ENCODE results near the gene TMC3. TPM values are rescaled to one million over a fixed set of nuclear protein-coding genes. Genes with fewer than 3 reads are reported as not detected.
A peak's percentile ranks its signal among the peaks of the same experiment; 100 is the strongest.

TMC3 gene
- total and polyA plus RNA-seq, 10 of the 15 experiments (the other 5 are each of a cell fraction or from before 2014, with no cell fraction given) = 0.03 to 0.04 (median 0.04) TPM; not detected in 7

GRCh38 chr15:81303244-81304225 lies 70.5 kb downstream of the TMC3 start:
- RAD21 ChIA-PET (ENCODE audit: unreplicated experiment) = interaction anchor here (0.9 to 5.6 kb wide), 5 partner anchors 8 to 24 kb away, joined by 6 to 83 read pairs (median 14); no protein-coding TSS in a partner anchor
- no peak for ATAC-seq
- CTCF ChIA-PET = interaction anchor here (0.6 to 4.8 kb wide), 11 partner anchors 8 to 303 kb away, joined by 3 to 50 read pairs (median 4); partner anchors contain the start of gene TLNRD1
- FAIRE-seq = no peak
- DNase-seq (ENCODE audit: low read depth, low spot score) = no peak
- Histone ChIP-seq H3K36me3 (ENCODE audit: control insufficient read depth in 2 of 2, insufficient read depth in 2 of 2, low read length in 1 of 2) (peaks cover 29 to 52% of the 10 kb centered on the region in 2 experiments), H3K9ac (ENCODE audit: control insufficient read depth, insufficient read depth, low read length) (peak overlapping the region; percentile 67), H3K27ac (ENCODE audit: control insufficient read depth, insufficient read depth) (peak overlapping the region; percentile 99), H3K9me3 (replicated peaks; ENCODE audit: control insufficient read depth, insufficient read depth, low read length) (no peaks in the 10 kb centered on the region), H3K4me1 (ENCODE audit: control insufficient read depth, insufficient read depth, low read length) (peaks cover 43% of the 10 kb centered on the region), H3K27me3 (replicated peaks in 1 of 2; ENCODE audit: control insufficient read depth in 2 of 2, insufficient read depth in 2 of 2, low read length in 1 of 2) (no peaks in the 10 kb centered on the region), H3K4me3 (peak overlapping the region; percentile 62), H2AFZ (ENCODE audit: control insufficient read depth, low read depth, low read length) (no peak overlapping the region), H3K4me2 (ENCODE audit: control insufficient read depth, insufficient read depth) (peak overlapping the region; percentile 91), H4K20me1 (ENCODE audit: control insufficient read depth, insufficient read depth) (no peaks in the 10 kb centered on the region), H3K79me2 (ENCODE audit: control insufficient read depth, insufficient read depth, low read length) (peaks cover 65% of the 10 kb centered on the region)
- BruUV-seq (replicated peaks) = no TSS peak
- WGBS (ENCODE audit: insufficient coverage, insufficient replicate concordance, low lambda C conversion rate, missing lambda C conversion rate) = 66% methylated on average over 9 of the region's 9 CpGs
- intact Hi-C loops (cut with micrococcal nuclease; ENCODE audit: unreplicated experiment) (no loop called here), in situ Hi-C loops (cut with MboI) (no loop called here)
- SMC1A ChIA-PET (ENCODE audit: uncharacterized antibody, unreplicated experiment) = interaction anchor here (0.9 to 5.3 kb wide), 12 partner anchors 7 to 38 kb away, joined by 3 to 107 read pairs (median 10); partner anchors contain the start of gene STARD5
- POLR2A ChIA-PET = interaction anchor here (1.0 to 7.0 kb wide), 7 partner anchors 8 to 20 kb away, joined by 3 to 103 read pairs (median 11); partner anchors contain the start of gene STARD5
- TF ChIP-seq PKNOX1 (IDR thresholded peaks at IDR 0.05) = 0 out of 2 replicates have a peak, but pooled peaks have one; percentile 32
- no peak for TF ChIP-seq GATAD2B (conservative IDR thresholded peaks at IDR 0.05; ENCODE audit: low read depth)
- no peak for TF ChIP-seq MYB (IDR thresholded peaks at IDR 0.05; ENCODE audit: borderline replicate concordance, low read depth, low read length)
- no peak for TF ChIP-seq BRCA1 (IDR thresholded peaks at IDR 0.05; ENCODE audit: low read depth, low read length)
- no peak for TF ChIP-seq PRDM15 (CRISPR knock-in tag; IDR thresholded peaks at IDR 0.05)
- TF ChIP-seq POLR2A (IDR thresholded peaks at IDR 0.05; ENCODE audit: low read depth, low read length) = peak; percentile 34
- no peak for TF ChIP-seq NFYA (IDR thresholded peaks at IDR 0.05; ENCODE audit: borderline replicate concordance, low read depth, low read length)
- TF ChIP-seq PML (IDR thresholded peaks at IDR 0.05; ENCODE audit: low read length) = no peak
- TF ChIP-seq NR2F1 (conservative IDR thresholded peaks at IDR 0.05) = no peak
- no peak for TF ChIP-seq BACH1 (IDR thresholded peaks at IDR 0.05; ENCODE audit: borderline replicate concordance)
- TF ChIP-seq RAD51 (IDR thresholded peaks at IDR 0.05) = no peak
- no peak for TF ChIP-seq NFIC (IDR thresholded peaks at IDR 0.05; ENCODE audit: low read depth, low read length)
- no peak for TF ChIP-seq ZBTB33 (IDR thresholded peaks at IDR 0.05)
- no peak for TF ChIP-seq DPF2 (IDR thresholded peaks at IDR 0.05)
- TF ChIP-seq MTA2 (IDR thresholded peaks at IDR 0.05; ENCODE audit: low read depth) = no peak
- no peak for TF ChIP-seq POLR2AphosphoS2 (IDR thresholded peaks at IDR 0.05; ENCODE audit: low read depth, low read length)
